Mesenteric fat pad (tissue), 1 donor: ENCODE results near the gene BABAM1. TPM values are rescaled to one million over a fixed set of nuclear protein-coding genes. Genes with fewer than 3 reads are reported as not detected.
"Not testable (repeated sequence)": the region's sequence is repeated elsewhere in the genome, so short reads cannot be mapped to it uniquely, and the experiment has no call there.

Experiments used
- DNase-seq: peaks from one replicate; pipeline ENCODE4 v3.0.0-alpha.2; 2020; ENCODE audit warnings: low spot score
- total RNA-seq: library from RNA; stranded (reverse); fragmentation: NEBNext Ultra II Directional; extraction: Animal tissue kit (Norgen Biotek cat#: 25700); gene quantifications from one replicate; pipeline ENCODE4 v1.2.1, GENCODE V29; 2021
- donor health status: DM: yes; HTN: yes; CAD: no.

BABAM1 gene
- total RNA-seq, 1 donor from 2014 or later = 66.0 TPM

- DNase-seq = no peak
Measured at GRCh38 chr19:17268754-17269153, 1.5 kb downstream of the BABAM1 start.

DNA sequence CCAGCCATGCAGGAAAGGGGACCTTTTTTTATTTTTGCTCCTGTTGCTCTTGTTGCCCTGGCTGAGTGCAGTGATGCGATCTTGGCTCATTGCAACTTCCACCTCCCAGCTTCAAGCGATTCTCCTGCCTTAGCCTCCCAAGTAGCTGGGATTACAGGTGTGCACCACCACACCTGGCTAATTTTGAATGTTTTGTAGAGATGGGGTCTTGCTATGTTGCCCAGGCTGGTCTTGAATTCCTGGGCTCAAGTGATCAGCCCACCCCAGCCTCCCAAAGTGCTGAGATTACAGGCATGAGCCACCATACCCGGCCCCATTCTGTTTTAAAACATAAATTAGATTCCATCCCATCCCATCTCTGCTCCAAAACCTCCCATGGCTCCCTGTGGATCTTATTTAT, 7.6 kb downstream of the BABAM1 start:
- DNase-seq = not testable (repeated sequence)

- no peak for DNase-seq
Measured at GRCh38 chr19:17275441-17276175, 8.4 kb downstream of the BABAM1 start.

DNA sequence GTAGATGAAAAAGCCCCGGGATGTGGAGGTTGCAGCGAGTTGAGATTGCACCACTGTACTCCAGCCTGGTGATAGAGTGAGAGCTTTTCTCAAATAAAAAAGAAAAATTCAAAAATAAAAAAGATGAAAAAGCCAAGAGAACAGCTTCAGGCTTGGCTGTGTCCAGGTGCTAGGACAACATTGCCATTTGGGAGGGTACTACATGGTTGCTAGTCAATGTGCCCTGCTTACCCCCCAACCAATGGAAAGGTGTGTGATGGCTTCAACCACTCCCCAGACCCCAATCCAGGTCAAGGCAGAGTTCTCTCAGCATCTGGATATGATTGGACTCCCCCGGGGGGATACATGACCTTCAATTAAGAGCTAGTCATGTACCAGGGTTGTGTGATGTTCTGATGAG, 12.2 kb downstream of the BABAM1 start:
- no peak for DNase-seq

DNA sequence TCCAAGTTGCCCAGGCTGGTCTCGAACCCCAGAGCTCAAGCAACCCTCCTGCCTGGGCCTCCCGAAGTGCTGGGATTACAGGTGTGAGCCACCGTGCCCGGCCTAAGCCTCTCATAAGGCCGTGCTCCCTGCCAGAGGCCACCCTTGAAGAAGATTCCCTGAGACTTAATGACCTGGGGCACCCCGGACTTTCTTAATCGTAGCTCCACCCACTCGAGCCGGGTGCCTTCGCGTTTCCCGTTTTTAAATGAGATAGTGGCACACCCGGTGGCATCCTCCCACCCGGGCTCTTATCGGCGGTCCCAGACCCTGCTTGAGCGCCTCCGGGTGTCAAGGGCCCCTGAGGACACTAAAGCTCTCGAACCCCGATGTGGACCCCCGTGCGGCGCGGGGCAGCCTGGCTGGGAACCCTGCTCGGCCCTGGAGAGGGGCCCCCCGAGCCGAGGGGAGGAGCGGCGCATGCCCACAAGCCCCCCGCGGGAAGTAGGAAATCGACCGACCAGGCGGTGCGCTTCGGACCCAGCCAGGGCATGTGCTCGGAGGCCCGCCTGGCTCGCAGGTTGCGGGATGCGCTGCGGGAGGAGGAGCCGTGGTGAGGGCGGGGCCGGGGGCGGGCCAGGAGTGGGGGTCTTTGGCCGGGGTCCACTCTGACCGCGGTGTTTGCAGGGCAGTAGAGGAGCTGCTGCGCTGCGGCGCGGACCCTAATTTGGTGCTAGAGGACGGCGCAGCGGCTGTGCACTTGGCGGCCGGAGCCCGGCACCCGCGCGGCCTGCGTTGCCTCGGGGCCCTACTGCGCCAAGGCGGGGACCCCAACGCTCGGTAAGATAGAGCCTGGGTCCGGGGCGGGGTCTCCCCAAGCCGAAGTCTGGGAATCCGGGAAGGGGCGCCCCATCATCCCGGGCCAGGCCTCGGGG, 14.4 kb downstream of the BABAM1 start, which contains the start of gene ANKLE1:
Gene ANKLE1 (plus strand): TSS at position 511 of the 914 bp plus-strand sequence. CDS start 20 bp downstream, at position 531.
- no peak for DNase-seq

DNA sequence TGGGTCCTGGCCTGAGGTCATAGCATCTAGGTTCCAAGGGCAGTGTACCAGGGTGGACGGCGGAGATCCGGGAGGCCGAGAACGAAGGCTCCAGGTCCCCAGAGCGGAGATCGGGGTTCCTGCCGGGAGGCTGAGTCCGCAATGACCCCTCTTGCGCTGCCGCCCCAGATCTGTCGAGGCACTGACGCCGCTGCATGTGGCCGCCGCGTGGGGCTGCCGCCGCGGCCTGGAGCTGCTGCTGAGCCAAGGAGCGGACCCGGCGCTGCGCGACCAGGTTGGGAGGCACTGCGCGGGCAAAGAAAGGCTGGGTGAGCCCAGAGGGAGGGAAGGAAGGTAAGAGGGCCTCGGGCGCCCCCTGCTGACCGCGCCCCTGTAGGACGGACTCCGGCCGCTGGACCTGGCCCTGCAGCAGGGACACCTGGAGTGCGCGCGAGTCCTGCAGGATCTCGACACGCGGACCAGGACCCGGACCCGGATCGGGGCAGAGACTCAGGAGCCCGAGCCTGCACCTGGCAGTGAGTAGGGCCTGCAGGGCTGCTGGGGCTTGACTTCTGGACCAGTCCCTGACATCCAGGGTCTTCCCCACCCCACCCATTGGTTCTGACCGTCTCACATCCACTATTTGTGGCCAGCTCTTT, 15.4 kb downstream of the BABAM1 start:
- DNase-seq = peak; percentile 94

- DNase-seq = no peak
Measured at GRCh38 chr19:17283504-17283996, 16.3 kb downstream of the BABAM1 start.

DNA sequence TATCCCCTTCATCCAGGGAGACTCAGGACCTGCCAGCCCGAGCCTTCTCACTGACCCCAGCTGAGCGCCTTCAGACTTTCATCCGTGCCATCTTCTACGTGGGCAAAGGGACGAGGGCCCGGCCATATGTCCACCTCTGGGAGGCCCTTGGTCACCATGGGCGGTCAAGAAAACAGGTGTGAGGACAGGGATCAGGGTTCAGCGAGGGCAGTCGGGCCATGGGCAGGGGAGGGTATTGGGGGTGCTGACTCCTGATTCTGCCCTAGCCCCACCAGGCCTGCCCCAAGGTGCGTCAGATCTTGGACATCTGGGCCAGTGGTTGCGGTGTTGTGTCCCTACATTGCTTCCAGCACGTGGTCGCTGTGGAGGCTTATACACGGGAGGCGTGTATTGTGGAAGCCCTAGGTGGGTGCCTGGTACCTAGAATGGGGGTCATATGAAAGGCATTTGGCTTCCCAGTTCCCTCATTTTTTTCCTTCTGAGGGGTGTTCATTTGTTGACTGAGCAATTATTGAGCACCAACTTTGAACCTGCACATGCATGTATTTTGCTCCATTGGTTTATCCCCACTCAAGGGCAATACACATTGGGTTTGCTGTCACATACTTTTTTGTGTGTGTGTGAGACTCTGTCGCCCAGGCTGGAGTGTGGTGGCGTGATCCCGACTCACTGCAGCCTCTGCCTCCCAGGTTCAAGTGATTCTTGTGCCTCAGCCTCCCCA, 18.3 kb downstream of the BABAM1 start:
- DNase-seq = no peak

GRCh38 chr19:17286263-17286662, 19.0 kb downstream of the BABAM1 start:
- no peak for DNase-seq

- no peak for DNase-seq
Measured at GRCh38 chr19:17286752-17287151, 19.5 kb downstream of the BABAM1 start.

DNA sequence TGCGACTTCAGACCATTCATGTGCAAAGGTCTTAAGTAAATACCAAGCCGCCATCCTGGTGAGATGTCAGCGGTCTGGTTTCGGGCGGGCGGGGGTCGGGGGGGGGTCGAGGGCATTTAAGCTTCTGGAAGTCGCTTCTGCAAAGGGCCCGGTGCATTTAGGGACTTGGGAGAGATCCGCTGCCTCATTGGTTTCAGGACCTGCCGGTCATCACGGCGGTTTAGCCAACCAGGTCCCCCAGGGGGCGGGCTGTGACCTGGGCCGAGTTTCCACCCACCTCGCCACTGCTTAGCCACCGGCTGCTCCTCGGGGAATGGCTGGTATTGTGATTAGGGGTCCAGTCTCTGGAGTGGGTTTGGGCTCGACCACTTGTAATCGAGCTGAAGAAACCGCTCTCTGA, 22.2 kb downstream of the BABAM1 start:
- no peak for DNase-seq

DNA sequence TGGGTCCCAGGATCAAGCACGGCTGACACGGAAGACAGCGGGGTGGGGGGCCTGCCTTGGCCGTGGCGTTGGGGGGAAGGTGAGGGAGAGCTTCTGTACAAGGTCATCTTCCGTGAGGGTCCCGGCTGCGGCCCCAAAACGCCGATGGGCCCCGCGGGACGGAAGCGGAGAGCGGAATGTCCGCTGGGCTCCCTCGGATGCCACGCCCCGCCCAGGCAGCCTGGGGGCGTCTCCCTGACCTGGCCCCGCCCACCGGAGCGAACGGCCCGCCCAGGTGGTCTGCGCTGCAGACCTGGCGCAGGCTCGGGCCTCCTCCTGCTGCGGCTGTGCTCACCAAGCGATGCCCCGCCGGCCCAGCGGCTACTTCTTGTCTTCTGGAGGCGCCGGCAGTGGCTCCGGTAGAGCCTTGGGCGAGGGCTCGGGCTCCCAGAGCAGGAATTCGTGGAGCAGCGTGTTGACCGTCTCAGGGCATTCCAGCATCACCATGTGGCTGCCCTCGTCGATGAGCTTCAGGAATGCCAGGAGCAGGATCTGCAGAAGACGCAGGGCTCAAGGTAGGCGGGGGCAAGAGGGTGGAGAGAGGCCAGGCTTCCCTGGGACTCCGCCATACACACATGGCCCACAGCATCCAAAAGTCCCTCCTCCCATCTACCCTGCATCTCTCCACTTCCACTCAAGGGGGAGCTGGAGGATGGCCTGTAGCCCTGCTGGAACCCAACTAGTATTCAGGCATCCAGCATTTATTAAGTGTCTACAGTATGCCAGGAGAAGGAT, 25.2 kb downstream of the BABAM1 start:
- DNase-seq = no peak

DNA sequence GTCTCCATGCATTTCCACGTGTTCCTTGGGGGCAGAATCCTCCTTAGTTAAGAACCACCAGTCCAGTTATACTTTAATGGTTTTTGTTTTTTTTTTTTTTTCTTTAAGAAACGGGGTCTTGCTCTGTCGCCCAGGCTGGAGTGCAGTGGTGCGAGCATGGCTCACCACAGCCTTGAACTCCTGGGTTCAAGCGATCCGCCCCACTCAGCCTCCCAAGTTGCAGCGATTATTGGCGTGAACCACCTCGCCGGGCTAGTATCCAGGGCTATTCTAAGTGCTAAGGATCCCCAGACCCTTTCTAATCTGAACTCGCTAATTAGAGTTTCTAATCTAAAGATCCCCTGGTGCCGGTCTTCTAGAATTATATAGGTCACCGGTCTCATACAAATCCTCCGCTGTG, 26.4 kb downstream of the BABAM1 start:
- DNase-seq = no peak

- no peak for DNase-seq
Measured at GRCh38 chr19:17294051-17294891, 27.0 kb downstream of the BABAM1 start.

DNA sequence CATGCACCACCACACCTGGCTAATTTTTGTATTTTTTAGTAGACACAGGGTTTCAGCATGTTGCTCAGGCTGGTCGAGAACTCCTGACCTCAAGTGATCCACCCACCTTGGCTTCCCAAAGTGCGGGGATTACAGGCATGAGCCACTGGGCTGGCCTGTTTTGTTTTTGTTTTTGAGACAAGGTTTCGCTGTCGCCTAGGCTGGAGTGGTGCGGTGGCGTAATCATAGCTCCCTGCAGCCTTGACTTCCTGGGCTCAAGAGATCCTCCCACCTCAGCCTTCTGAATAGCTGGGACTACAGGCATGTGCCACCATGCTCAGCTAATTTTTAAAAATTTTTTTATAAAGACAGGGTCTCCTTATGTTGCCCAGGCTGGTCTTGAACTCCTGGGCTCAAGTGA, 28.3 kb downstream of the BABAM1 start:
- not testable (repeated sequence) for DNase-seq

GRCh38 chr19:17296273-17296672, 29.0 kb downstream of the BABAM1 start:
- DNase-seq = no peak

DNA sequence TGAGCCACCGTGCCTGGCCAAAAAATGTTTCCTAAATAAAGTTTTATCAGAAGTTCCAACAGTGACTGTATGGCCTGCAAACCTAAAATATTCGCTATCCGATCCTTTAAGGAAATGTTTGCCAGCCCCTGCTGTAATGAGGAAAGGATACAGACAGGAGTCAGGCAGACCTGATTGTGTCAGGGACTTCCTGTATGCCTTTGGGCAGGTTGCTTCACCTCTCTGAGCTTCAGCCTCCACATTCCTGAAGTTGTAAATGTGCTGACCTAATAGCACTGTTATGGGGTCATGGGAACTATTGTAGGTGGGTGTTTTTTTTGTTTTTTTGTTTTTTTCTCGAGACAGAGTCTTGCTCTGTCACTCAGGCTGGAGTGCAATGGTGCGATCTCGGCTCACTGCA, 29.7 kb downstream of the BABAM1 start:
- DNase-seq = no peak

- DNase-seq = peak; percentile 82
Measured at GRCh38 chr19:17300992-17301619, 33.9 kb downstream of the BABAM1 start.
